VCaP (cell line): Measurements from ENCODE around the gene OGFOD3.

ENCODE experiments used
- H3K27ac ChIP-seq: fragments of 450-650 bp; 2 replicates; pipeline ENCODE4 v1.5.1; 2017
- CTCF ChIP-seq: fragments of 450-650 bp; conservative IDR thresholded peaks from 2 replicates; pipeline ENCODE4 v1.5.1; 2017; ENCODE audit warnings: mild to moderate bottlenecking, moderate library complexity

Gene OGFOD3

GRCh38 chr17:82424001-82424862, 5.8 kb upstream of the OGFOD3 start:
- peak; percentile 78 for TF ChIP-seq CTCF
- no peak overlapping the region for H3K27ac ChIP-seq

- peak overlapping the region; percentile 91 for H3K27ac ChIP-seq
- no peak for TF ChIP-seq CTCF
Observed at GRCh38 chr17:82419540-82419939, 1.2 kb upstream of the OGFOD3 start.

GRCh38 chr17:82416771-82417170, 1.6 kb downstream of the OGFOD3 start:
- TF ChIP-seq CTCF: peak; percentile 22; the same call in 1 of the 2 replicates
- peak overlapping the region; percentile 91; the same call in 1 of the 2 replicates for H3K27ac ChIP-seq

GRCh38 chr17:82416264-82416663, 2.1 kb downstream of the OGFOD3 start:
- TF ChIP-seq CTCF: no peak
- no peak overlapping the region for H3K27ac ChIP-seq

- TF ChIP-seq CTCF: no peak
- no peak overlapping the region for H3K27ac ChIP-seq
Observed at GRCh38 chr17:82415786-82416185, 2.6 kb downstream of the OGFOD3 start.

GRCh38 chr17:82415336-82415735, 3.0 kb downstream of the OGFOD3 start:
- no peak for TF ChIP-seq CTCF
- H3K27ac ChIP-seq: no peak overlapping the region

GRCh38 chr17:82414548-82415281, 3.7 kb downstream of the OGFOD3 start:
- TF ChIP-seq CTCF: peak; percentile 60
- H3K27ac ChIP-seq: no peak overlapping the region
